Testis (tissue), 2 donors: ENCODE data around the gene TNRC18.

Experiments
- POLR2A ChIP-seq: fragments of 450-650 bp; IDR thresholded peaks from one replicate; pipeline ENCODE4 v1.6.1; 2017; ENCODE audit warnings: antibody characterized with exemption, mild to moderate bottlenecking, moderate library complexity
- TF ChIP-seq, protein P1 (sequence below), 3 experiments: fragments of 450-650 bp in 2 of 3; fragments of 200-600 bp in 1 of 3; sonication (generic) in 1 of 3; IDR thresholded peaks; one replicate each; pipeline ENCODE4 v1.5.1; 2016 to 2019; ENCODE audit warnings: antibody characterized with exemption in 3 of 3, mild to moderate bottlenecking in 2 of 3, moderate library complexity in 1 of 3

- TF ChIP-seq, protein P1, sequence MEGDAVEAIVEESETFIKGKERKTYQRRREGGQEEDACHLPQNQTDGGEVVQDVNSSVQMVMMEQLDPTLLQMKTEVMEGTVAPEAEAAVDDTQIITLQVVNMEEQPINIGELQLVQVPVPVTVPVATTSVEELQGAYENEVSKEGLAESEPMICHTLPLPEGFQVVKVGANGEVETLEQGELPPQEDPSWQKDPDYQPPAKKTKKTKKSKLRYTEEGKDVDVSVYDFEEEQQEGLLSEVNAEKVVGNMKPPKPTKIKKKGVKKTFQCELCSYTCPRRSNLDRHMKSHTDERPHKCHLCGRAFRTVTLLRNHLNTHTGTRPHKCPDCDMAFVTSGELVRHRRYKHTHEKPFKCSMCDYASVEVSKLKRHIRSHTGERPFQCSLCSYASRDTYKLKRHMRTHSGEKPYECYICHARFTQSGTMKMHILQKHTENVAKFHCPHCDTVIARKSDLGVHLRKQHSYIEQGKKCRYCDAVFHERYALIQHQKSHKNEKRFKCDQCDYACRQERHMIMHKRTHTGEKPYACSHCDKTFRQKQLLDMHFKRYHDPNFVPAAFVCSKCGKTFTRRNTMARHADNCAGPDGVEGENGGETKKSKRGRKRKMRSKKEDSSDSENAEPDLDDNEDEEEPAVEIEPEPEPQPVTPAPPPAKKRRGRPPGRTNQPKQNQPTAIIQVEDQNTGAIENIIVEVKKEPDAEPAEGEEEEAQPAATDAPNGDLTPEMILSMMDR (IDR thresholded peaks at IDR 0.05): no peak
- TF ChIP-seq POLR2A: no peak
Observed at GRCh38 chr7:5382281-5382892, 41.2 kb downstream of the TNRC18 start.
